Sigmoid colon (tissue), 7 donors: Measurements from ENCODE around the gene PRSS22. TPM values are rescaled to one million over a fixed set of nuclear protein-coding genes. Genes with fewer than 3 reads are reported as not detected.

Experiments
- DNase-seq: peaks from one replicate; pipeline ENCODE4 v3.0.0-alpha.2; 2019
- H3K27ac ChIP-seq, 4 donors: fragments of 200-600 bp; sonication (generic); one replicate each; pipeline ENCODE4 v1.5.1; 2016 to 2019; ENCODE audit warnings: mild to moderate bottlenecking in 1 of 4
- H3K27me3 ChIP-seq, 3 donors: fragments of 200-600 bp; sonication (generic); one replicate each; pipeline ENCODE4 v1.5.1; 2019; ENCODE audit warnings: mild to moderate bottlenecking in 1 of 3
- H3K36me3 ChIP-seq, 4 donors: fragments of 200-600 bp; sonication (generic); one replicate each; pipeline ENCODE4 v1.5.1; 2016 to 2019
- H3K4me1 ChIP-seq, 4 donors: fragments of 200-600 bp; sonication (generic); one replicate each; pipeline ENCODE4 v1.5.1; 2017 to 2019
- H3K4me3 ChIP-seq, 4 donors: fragments of 200-600 bp; sonication (generic); one replicate each; pipeline ENCODE4 v1.5.1; 2017 to 2019; ENCODE audit warnings: mild to moderate bottlenecking in 2 of 4, moderate library complexity in 1 of 4
- H3K9me3 ChIP-seq, 4 donors: fragments of 200-600 bp in 3 of 4; sonication (generic) in 3 of 4; one replicate each; pipeline versions ENCODE4 v1.5.1 to v1.6.1; 2013 to 2019
- CTCF ChIP-seq, 4 experiments: fragments of 450-650 bp in 3 of 4; fragments of 200-600 bp in 1 of 4; IDR thresholded peaks; one replicate each; pipeline ENCODE4 v1.5.1; 2016 to 2019; ENCODE audit warnings: antibody characterized with exemption in 4 of 4, mild to moderate bottlenecking in 3 of 4, moderate library complexity in 2 of 4
- EP300 ChIP-seq, 4 donors: sonication (generic); formaldehyde crosslinking; IDR thresholded peaks; one replicate each; pipeline ENCODE4 v1.6.1; 2017; ENCODE audit warnings: antibody characterized with exemption in 4 of 4
- POLR2A ChIP-seq, 2 donors: fragments of 450-650 bp; IDR thresholded peaks; one replicate each; pipeline ENCODE4 v1.6.1; 2016; ENCODE audit warnings: antibody characterized with exemption in 2 of 2, mild to moderate bottlenecking in 2 of 2, moderate library complexity in 2 of 2
- POLR2AphosphoS5 ChIP-seq, 4 donors: sonication (generic); formaldehyde crosslinking; IDR thresholded peaks; one replicate each; pipeline ENCODE4 v1.6.1; 2017; ENCODE audit warnings: antibody characterized with exemption in 4 of 4
- WGBS, 2 donors: extraction: QIAGEN DNeasy Blood & Tissue Kit; methylation state at CpG; one replicate each; pipeline ENCODE4 v1.1.7; 2013; 5-methylcytosine and 5-hydroxymethylcytosine counted together
- intact Hi-C: fragments of 100-400 bp; cut with DNase I; formaldehyde crosslinking; loops from one replicate; pipeline ENCODE4 v1.15.1; 2023
- polyA plus RNA-seq, 3 donors: library from polyadenylated mRNA; stranded (reverse); fragments of 200-250 nt; gene quantifications; one replicate each; pipeline ENCODE4 v1.2.3, GENCODE V29; 2013
- total RNA-seq, 4 donors: library from RNA; depleted of rRNA; stranded (reverse); fragments of >200 nt; gene quantifications; one replicate each; pipeline ENCODE4 v1.1.0, GENCODE V29; 2016
- donor health status: healthy with polysubstance abuse.
- donor health status: Bipolar disorder and iron deficiency.
- donor health status: healthy.

PRSS22 gene
- total and polyA plus RNA-seq, 7 donors = 20.8 TPM; not detected in 6

- intact Hi-C loops = no loop called here
- Histone ChIP-seq H3K9me3 (no peaks in the 10 kb centered on the region), H3K27me3 (peaks cover 0 to 39% (median 0%) of the 10 kb centered on the region in 3 donors), H3K36me3 (no peaks in the 10 kb centered on the region), H3K4me1 (no peaks in the 10 kb centered on the region), H3K4me3 (no peak overlapping the region), H3K27ac (no peak overlapping the region)
- DNase-seq = no peak
- TF ChIP-seq POLR2A (IDR thresholded peaks at IDR 0.05) (no peak), POLR2AphosphoS5 (IDR thresholded peaks at IDR 0.05) (no peak), EP300 (IDR thresholded peaks at IDR 0.05) (no peak), CTCF (IDR thresholded peaks at IDR 0.05) (no peak)
- 67 to 78% methylated on average over 5 of the region's 5 CpGs for WGBS, 2 donors
Observed at GRCh38 chr16:2830355-2830695, 27.6 kb downstream of the PRSS22 start.

GRCh38 chr16:2829501-2830354 is 28.2 kb downstream of the PRSS22 start, which contains the start of gene ZG16B:
TSS of gene ZG16B (plus strand) at chr16:2830303. CDS start at chr16:2830442, 139 bp downstream.
- H3K27me3 ChIP-seq = peaks cover 0 to 39% (median 0%) of the 10 kb centered on the region in 3 donors
- no peaks in the 10 kb centered on the region for H3K9me3 ChIP-seq
- no peaks in the 10 kb centered on the region for H3K36me3 ChIP-seq
- H3K4me3 ChIP-seq = no peak within 1 kb of the TSS
- 38 to 61% methylated on average over 32 of the region's 32 CpGs for WGBS, 2 donors
- intact Hi-C loops = no loop called here
- no peak for TF ChIP-seq CTCF (IDR thresholded peaks at IDR 0.05)
- TF ChIP-seq POLR2AphosphoS5 (IDR thresholded peaks at IDR 0.05) = no peak
- TF ChIP-seq POLR2A (IDR thresholded peaks at IDR 0.05) = no peak
- TF ChIP-seq EP300 (IDR thresholded peaks at IDR 0.05) = no peak
- H3K27ac ChIP-seq = no peak within 1 kb of the TSS
- no peak for DNase-seq
- H3K4me1 ChIP-seq = no peaks in the 10 kb centered on the region

- intact Hi-C loops = no loop called here
- 91 to 94% methylated on average over 17 of the region's 17 CpGs for WGBS, 2 donors
- no peaks in the 10 kb centered on the region for H3K9me3 ChIP-seq
Observed at GRCh38 chr16:2828876-2829430, 29.0 kb downstream of the PRSS22 start.

GRCh38 chr16:2828521-2828840 is 29.5 kb downstream of the PRSS22 start:
- TF ChIP-seq CTCF (IDR thresholded peaks at IDR 0.05) = no peak
- TF ChIP-seq POLR2AphosphoS5 (IDR thresholded peaks at IDR 0.05) = no peak
- no peak for TF ChIP-seq POLR2A (IDR thresholded peaks at IDR 0.05)
- no peak for TF ChIP-seq EP300 (IDR thresholded peaks at IDR 0.05)
- H3K27ac ChIP-seq = no peak overlapping the region
- H3K9me3 ChIP-seq = no peaks in the 10 kb centered on the region
- peaks cover 0 to 44% (median 0%) of the 10 kb centered on the region in 3 donors for H3K27me3 ChIP-seq
- no peak for DNase-seq
- intact Hi-C loops = no loop called here
- H3K36me3 ChIP-seq = no peaks in the 10 kb centered on the region
- 89 to 91% methylated on average over 8 of the region's 8 CpGs for WGBS, 2 donors
- no peak overlapping the region for H3K4me3 ChIP-seq
- H3K4me1 ChIP-seq = no peaks in the 10 kb centered on the region

More at GRCh38 chr16:2828876-2829430, 29.0 kb downstream of the PRSS22 start:
- no peak overlapping the region for H3K4me3 ChIP-seq
- no peak overlapping the region for H3K27ac ChIP-seq
- H3K27me3 ChIP-seq = peaks cover 0 to 42% (median 0%) of the 10 kb centered on the region in 3 donors
- TF ChIP-seq POLR2A (IDR thresholded peaks at IDR 0.05) (no peak), POLR2AphosphoS5 (IDR thresholded peaks at IDR 0.05) (no peak), CTCF (IDR thresholded peaks at IDR 0.05) (no peak), EP300 (IDR thresholded peaks at IDR 0.05) (no peak)
- no peak for DNase-seq
- no peaks in the 10 kb centered on the region for H3K4me1 ChIP-seq
- H3K36me3 ChIP-seq = no peaks in the 10 kb centered on the region
